Liver (tissue), 3 donors: ENCODE results near the gene SRPX.

Source experiments
- GABPA ChIP-seq, 2 donors: IDR thresholded peaks in 1 of 2; conservative IDR thresholded peaks in 1 of 2; 2 replicates each; pipeline ENCODE4 v1.6.1; 2016; ENCODE audit warnings: antibody characterized with exemption in 2 of 2, mild to moderate bottlenecking in 1 of 2, moderate library complexity in 1 of 2
- MAX ChIP-seq: IDR thresholded peaks from 2 replicates; pipeline ENCODE4 v1.6.1; 2016; ENCODE audit warnings: antibody characterized with exemption
- NR2F2 ChIP-seq: IDR thresholded peaks from 2 replicates; pipeline ENCODE4 v1.6.1; 2016; ENCODE audit warnings: antibody characterized with exemption
- RAD21 ChIP-seq, 2 donors: IDR thresholded peaks; 2 replicates each; pipeline ENCODE4 v1.6.1; 2016; ENCODE audit warnings: antibody characterized with exemption in 2 of 2, mild to moderate bottlenecking in 2 of 2
- REST ChIP-seq: IDR thresholded peaks from 2 replicates; pipeline ENCODE4 v1.6.1; 2016; ENCODE audit warnings: antibody characterized with exemption, mild to moderate bottlenecking
- RXRA ChIP-seq, 2 donors: IDR thresholded peaks; 2 replicates each; pipeline ENCODE4 v1.6.1; 2017 to 2018; ENCODE audit warnings: antibody characterized with exemption in 2 of 2, mild to moderate bottlenecking in 1 of 2
- SP1 ChIP-seq: IDR thresholded peaks from 2 replicates; pipeline ENCODE4 v1.6.1; 2018; ENCODE audit warnings: antibody characterized with exemption, mild to moderate bottlenecking
- TAF1 ChIP-seq: conservative IDR thresholded peaks from 2 replicates; pipeline ENCODE4 v1.6.1; 2016; ENCODE audit warnings: antibody characterized with exemption, mild to moderate bottlenecking
- YY1 ChIP-seq: IDR thresholded peaks from 2 replicates; pipeline ENCODE4 v1.6.1; 2016; ENCODE audit warnings: antibody characterized with exemption, mild to moderate bottlenecking
- TF ChIP-seq, protein P1 (sequence below): fragments of 150-350 bp; IDR thresholded peaks from 2 replicates; pipeline ENCODE4 v1.5.1; 2017; ENCODE audit warnings: improper control_type of control experiment, low read depth, low read length; ENCODE audit not compliant: missing input control
- donor health status: healthy.
- donor health status: healthy.

DNA sequence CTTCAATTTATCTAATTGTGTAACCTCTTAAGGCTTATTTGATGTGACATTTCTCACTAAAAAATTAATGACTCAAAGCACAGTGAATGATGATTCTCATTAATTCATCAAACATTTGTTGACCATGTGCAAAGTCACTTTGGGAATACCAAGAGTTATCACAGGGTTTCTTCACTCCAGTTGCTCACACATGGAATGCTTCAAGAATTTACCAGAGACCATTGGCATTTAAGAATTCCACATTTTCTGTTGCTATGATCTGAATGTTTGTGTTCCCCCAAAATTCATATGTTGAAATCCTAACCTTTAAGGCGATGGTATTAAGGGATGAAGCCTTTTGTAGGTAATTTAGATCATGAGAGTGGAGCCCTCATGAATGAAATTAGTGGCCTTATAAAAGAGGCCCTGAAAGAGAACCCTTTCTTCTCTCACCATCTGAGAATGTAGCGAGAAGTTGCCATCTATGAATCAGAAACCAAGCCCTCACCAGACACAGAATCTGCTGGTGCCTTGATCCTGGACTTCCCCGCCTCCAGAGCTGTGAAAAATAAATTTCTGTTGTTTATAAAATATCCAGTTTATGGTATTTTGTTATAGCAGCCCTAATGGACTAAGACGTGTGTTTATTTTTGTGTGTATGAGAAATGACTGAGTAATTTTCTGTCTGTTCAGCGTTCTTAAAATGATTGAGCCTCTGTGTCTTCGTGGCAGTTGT, 16.4 kb upstream of the SRPX start:
- TF ChIP-seq TAF1 (no peak), GABPA (IDR thresholded peaks at IDR 0.05 in 1 of 2, conservative IDR thresholded peaks at IDR 0.05 in 1 of 2) (no peak), RAD21 (IDR thresholded peaks at IDR 0.05) (no peak), YY1 (no peak), NR2F2 (no peak), RXRA (IDR thresholded peaks at IDR 0.05) (no peak), REST (no peak), SP1 (no peak), MAX (no peak)
- TF ChIP-seq, protein P1, sequence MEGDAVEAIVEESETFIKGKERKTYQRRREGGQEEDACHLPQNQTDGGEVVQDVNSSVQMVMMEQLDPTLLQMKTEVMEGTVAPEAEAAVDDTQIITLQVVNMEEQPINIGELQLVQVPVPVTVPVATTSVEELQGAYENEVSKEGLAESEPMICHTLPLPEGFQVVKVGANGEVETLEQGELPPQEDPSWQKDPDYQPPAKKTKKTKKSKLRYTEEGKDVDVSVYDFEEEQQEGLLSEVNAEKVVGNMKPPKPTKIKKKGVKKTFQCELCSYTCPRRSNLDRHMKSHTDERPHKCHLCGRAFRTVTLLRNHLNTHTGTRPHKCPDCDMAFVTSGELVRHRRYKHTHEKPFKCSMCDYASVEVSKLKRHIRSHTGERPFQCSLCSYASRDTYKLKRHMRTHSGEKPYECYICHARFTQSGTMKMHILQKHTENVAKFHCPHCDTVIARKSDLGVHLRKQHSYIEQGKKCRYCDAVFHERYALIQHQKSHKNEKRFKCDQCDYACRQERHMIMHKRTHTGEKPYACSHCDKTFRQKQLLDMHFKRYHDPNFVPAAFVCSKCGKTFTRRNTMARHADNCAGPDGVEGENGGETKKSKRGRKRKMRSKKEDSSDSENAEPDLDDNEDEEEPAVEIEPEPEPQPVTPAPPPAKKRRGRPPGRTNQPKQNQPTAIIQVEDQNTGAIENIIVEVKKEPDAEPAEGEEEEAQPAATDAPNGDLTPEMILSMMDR, result no peak
